Vagina (tissue), 2 donors: Measurements from ENCODE around the gene ZNF655.

Experiments
- POLR2A ChIP-seq, 2 donors: fragments of 450-650 bp; IDR thresholded peaks; one replicate each; pipeline ENCODE4 v1.6.1; 2017; ENCODE audit warnings: antibody characterized with exemption in 2 of 2, mild to moderate bottlenecking in 2 of 2, moderate library complexity in 2 of 2
- TF ChIP-seq, protein P1 (sequence below), 3 experiments: fragments of 450-650 bp in 2 of 3; fragments of 200-600 bp in 1 of 3; sonication (generic) in 1 of 3; IDR thresholded peaks; one replicate each; pipeline ENCODE4 v1.5.1; 2017 to 2019; ENCODE audit warnings: antibody characterized with exemption in 3 of 3, mild to moderate bottlenecking in 2 of 3, moderate library complexity in 2 of 3

DNA sequence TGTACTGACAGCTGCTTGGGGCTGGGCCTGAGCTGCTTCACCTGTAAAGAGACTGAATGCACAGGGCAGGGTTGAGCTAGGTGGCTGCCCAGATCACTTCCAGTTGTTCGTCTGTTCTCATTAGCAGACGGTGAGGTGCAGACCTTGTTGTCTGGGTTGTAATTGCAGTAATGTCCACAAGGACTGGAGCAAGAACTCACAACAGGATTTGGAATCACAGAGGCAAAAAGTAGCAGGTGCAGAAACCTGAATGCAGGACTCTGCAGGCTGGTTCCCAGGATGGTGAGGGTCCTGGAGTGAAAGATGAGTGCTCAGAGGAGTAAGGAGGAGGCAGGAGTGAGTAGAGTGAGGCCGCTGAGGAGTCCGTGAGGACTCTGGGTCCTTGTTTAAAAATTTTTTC lies 67.5 kb downstream of the ZNF655 start:
- TF ChIP-seq, protein P1, sequence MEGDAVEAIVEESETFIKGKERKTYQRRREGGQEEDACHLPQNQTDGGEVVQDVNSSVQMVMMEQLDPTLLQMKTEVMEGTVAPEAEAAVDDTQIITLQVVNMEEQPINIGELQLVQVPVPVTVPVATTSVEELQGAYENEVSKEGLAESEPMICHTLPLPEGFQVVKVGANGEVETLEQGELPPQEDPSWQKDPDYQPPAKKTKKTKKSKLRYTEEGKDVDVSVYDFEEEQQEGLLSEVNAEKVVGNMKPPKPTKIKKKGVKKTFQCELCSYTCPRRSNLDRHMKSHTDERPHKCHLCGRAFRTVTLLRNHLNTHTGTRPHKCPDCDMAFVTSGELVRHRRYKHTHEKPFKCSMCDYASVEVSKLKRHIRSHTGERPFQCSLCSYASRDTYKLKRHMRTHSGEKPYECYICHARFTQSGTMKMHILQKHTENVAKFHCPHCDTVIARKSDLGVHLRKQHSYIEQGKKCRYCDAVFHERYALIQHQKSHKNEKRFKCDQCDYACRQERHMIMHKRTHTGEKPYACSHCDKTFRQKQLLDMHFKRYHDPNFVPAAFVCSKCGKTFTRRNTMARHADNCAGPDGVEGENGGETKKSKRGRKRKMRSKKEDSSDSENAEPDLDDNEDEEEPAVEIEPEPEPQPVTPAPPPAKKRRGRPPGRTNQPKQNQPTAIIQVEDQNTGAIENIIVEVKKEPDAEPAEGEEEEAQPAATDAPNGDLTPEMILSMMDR (IDR thresholded peaks at IDR 0.05), result no peak
- no peak for TF ChIP-seq POLR2A (IDR thresholded peaks at IDR 0.05)
